H1 (cell line): ENCODE data around the gene IKZF3. TPM values are rescaled to one million over a fixed set of nuclear protein-coding genes. Genes with fewer than 3 reads are reported as not detected.

ENCODE experiments used
- CTCF ChIA-PET: fragments of 300-600 bp; sonication (Branson Sonifier 250); formaldehyde crosslinking; loops from one replicate; lab custom pipeline; 2021; ENCODE audit not compliant: partially characterized antibody; lab: Charles Lee
- POLR2A ChIA-PET: fragments of 300-600 bp; sonication (Branson Sonifier 250); formaldehyde crosslinking; loops from one replicate; lab custom pipeline; 2021; ENCODE audit warnings: inconsistent platforms; ENCODE audit not compliant: partially characterized antibody; lab: Charles Lee
- DNase-seq, 2 experiments: peaks; one replicate each; pipeline versions ENCODE4 v3.0.0 to v3.0.0-alpha.2; 2010 to 2022; ENCODE audit warnings: low spot score in 2 of 2, low read depth in 1 of 2, mixed read lengths in 1 of 2
- FAIRE-seq: peaks from 2 replicates; lab custom pipeline; 2011; peaks lifted over from hg19 to GRCh38; lab: Jason Lieb, UNC
- H2AFZ ChIP-seq: 2 replicates; pipeline ENCODE4 v1.8.1; 2012; ENCODE audit warnings: low read length, inconsistent platforms
- H2AK5ac ChIP-seq: 2 replicates; pipeline ENCODE4 v1.6.1; 2013; ENCODE audit warnings: low read depth, low read length
- H2BK120ac ChIP-seq: replicated peaks from 2 replicates; pipeline ENCODE3; 2013; ENCODE audit warnings: low read depth, low read length, inconsistent platforms
- H2BK12ac ChIP-seq: 2 replicates; pipeline ENCODE4 v1.6.1; 2013; ENCODE audit warnings: low read depth, low read length
- H2BK15ac ChIP-seq: 2 replicates; pipeline ENCODE4 v1.6.1; 2013; ENCODE audit warnings: low read length
- H2BK20ac ChIP-seq: 2 replicates; pipeline ENCODE4 v1.6.1; 2013; ENCODE audit warnings: low read length
- H2BK5ac ChIP-seq: 2 replicates; pipeline ENCODE4 v1.6.1; 2013; ENCODE audit warnings: low read depth, low read length
- H3K14ac ChIP-seq: 2 replicates; pipeline ENCODE4 v1.6.1; 2013; ENCODE audit warnings: inconsistent platforms; ENCODE audit not compliant: insufficient read length
- H3K18ac ChIP-seq: 2 replicates; pipeline ENCODE4 v1.6.1; 2013; ENCODE audit warnings: low read length; ENCODE audit errors: extremely low read depth
- H3K23ac ChIP-seq: 2 replicates; pipeline ENCODE4 v1.6.1; 2013; ENCODE audit warnings: inconsistent platforms; ENCODE audit not compliant: insufficient read length
- H3K23me2 ChIP-seq: 2 replicates; pipeline ENCODE4 v1.6.1; 2013; ENCODE audit warnings: low read depth, low read length
- H3K27ac ChIP-seq: 2 replicates; pipeline ENCODE4 v1.6.1; 2011; ENCODE audit warnings: low read depth, low read length, inconsistent platforms
- H3K27me3 ChIP-seq, 4 experiments: replicated peaks in 1 of 4; 1 replicate in 1 of 4; 2 replicates in 3 of 4; pipeline versions ENCODE4 v1.6.1 to v1.8.1; 2011 to 2013; ENCODE audit warnings: low read length in 3 of 4, mild to moderate bottlenecking in 3 of 4, inconsistent platforms in 2 of 4, mixed read lengths in 2 of 4, moderate library complexity in 1 of 4; ENCODE audit not compliant: control insufficient read depth in 3 of 4, insufficient read depth in 3 of 4; ENCODE audit errors: extremely low read depth in 1 of 4
- H3K36me3 ChIP-seq, 4 experiments: 2 replicates each; pipeline versions ENCODE4 v1.6.1 to v1.8.1; 2011 to 2013; ENCODE audit warnings: mild to moderate bottlenecking in 4 of 4, low read length in 3 of 4, moderate library complexity in 2 of 4, control low read depth in 1 of 4, inconsistent platforms in 1 of 4; ENCODE audit not compliant: insufficient read depth in 4 of 4, control insufficient read depth in 2 of 4
- H3K4ac ChIP-seq: replicated peaks from 2 replicates; pipeline ENCODE3; 2013; ENCODE audit warnings: low read length, low read depth, mixed read lengths, inconsistent platforms; ENCODE audit not compliant: insufficient read length
- H3K4me1 ChIP-seq, 4 experiments: replicated peaks in 1 of 4; 1 replicate in 1 of 4; 2 replicates in 3 of 4; pipeline versions ENCODE4 v1.6.1 to v1.8.1; 2011 to 2013; ENCODE audit warnings: low read length in 3 of 4, inconsistent platforms in 2 of 4, mixed read lengths in 1 of 4; ENCODE audit not compliant: insufficient read depth in 4 of 4, control insufficient read depth in 3 of 4
- H3K4me2 ChIP-seq, 2 experiments: 2 replicates each; pipeline versions ENCODE4 v1.6.1 to v1.8.1; 2011 to 2013; ENCODE audit warnings: low read depth in 2 of 2, low read length in 2 of 2, control low read depth in 1 of 2, inconsistent platforms in 1 of 2, mild to moderate bottlenecking in 1 of 2; ENCODE audit not compliant: insufficient read depth in 1 of 2
- H3K4me3 ChIP-seq, 4 experiments: fragments of 200-600, 300-600 bp in 1 of 4; sonication (generic), shearing (Covaris generic), sonication (Bioruptor Twin) in 1 of 4; 2 replicates each; pipeline versions ENCODE4 v1.5.1 to v1.8.1; 2011 to 2016; ENCODE audit warnings: low read length in 4 of 4, low read depth in 3 of 4, control low read depth in 2 of 4, inconsistent platforms in 2 of 4, mild to moderate bottlenecking in 2 of 4, mixed read lengths in 1 of 4, moderate library complexity in 1 of 4; ENCODE audit not compliant: insufficient read depth in 2 of 4; ENCODE audit errors: extremely low read depth in 1 of 4
- H3K56ac ChIP-seq: replicated peaks from 2 replicates; pipeline ENCODE3; 2013; ENCODE audit warnings: low read depth, mild to moderate bottlenecking, mixed read lengths, low read length, inconsistent platforms; ENCODE audit not compliant: insufficient read length
- H3K79me1 ChIP-seq: 2 replicates; pipeline ENCODE4 v1.6.1; 2013; ENCODE audit warnings: low read depth, low read length, control low read depth
- H3K79me2 ChIP-seq, 2 experiments: 2 replicates each; pipeline versions ENCODE4 v1.6.1 to v1.8.1; 2012 to 2013; ENCODE audit warnings: low read length in 2 of 2, mild to moderate bottlenecking in 2 of 2, inconsistent platforms in 1 of 2; ENCODE audit not compliant: insufficient read depth in 2 of 2, control insufficient read depth in 1 of 2
- H3K9ac ChIP-seq, 4 experiments: replicated peaks in 1 of 4; 1 replicate in 1 of 4; 2 replicates in 3 of 4; pipeline versions ENCODE4 v1.6.1 to v1.8.1; 2011 to 2013; ENCODE audit warnings: low read depth in 3 of 4, low read length in 3 of 4, control low read depth in 2 of 4, mild to moderate bottlenecking in 2 of 4, moderate library complexity in 2 of 4, inconsistent platforms in 1 of 4; ENCODE audit errors: extremely low read depth in 1 of 4
- H3K9me3 ChIP-seq, 2 experiments: 2 replicates each; pipeline versions ENCODE4 v1.6.1 to v1.8.1; 2012 to 2013; ENCODE audit warnings: mild to moderate bottlenecking in 2 of 2, moderate library complexity in 2 of 2, control low read depth in 1 of 2, inconsistent platforms in 1 of 2, low read depth in 1 of 2, low read length in 1 of 2, mixed read lengths in 1 of 2; ENCODE audit not compliant: insufficient read depth in 2 of 2
- H4K20me1 ChIP-seq, 2 experiments: replicated peaks in 1 of 2; 2 replicates each; pipeline versions ENCODE3 to v1.8.1; 2011 to 2013; ENCODE audit warnings: inconsistent platforms in 2 of 2, low read length in 2 of 2, mild to moderate bottlenecking in 1 of 2; ENCODE audit not compliant: insufficient read depth in 2 of 2, control insufficient read depth in 1 of 2
- H4K5ac ChIP-seq: 2 replicates; pipeline ENCODE4 v1.6.1; 2013; ENCODE audit warnings: low read length, low read depth, mixed read lengths, inconsistent platforms; ENCODE audit not compliant: insufficient read length
- H4K8ac ChIP-seq: 2 replicates; pipeline ENCODE4 v1.8.0; 2013; ENCODE audit warnings: mild to moderate bottlenecking, moderate library complexity, low read length, inconsistent platforms; ENCODE audit not compliant: insufficient read depth; ENCODE audit errors: extremely low read depth
- H4K91ac ChIP-seq: replicated peaks from 2 replicates; pipeline ENCODE3; 2013; ENCODE audit warnings: low read length, mixed read lengths, inconsistent platforms; ENCODE audit not compliant: insufficient read length
- ASH2L ChIP-seq: fragments of 200-600, 300-600 bp; sonication (generic); IDR thresholded peaks from one replicate; pipeline ENCODE4 v1.7.1; 2017; ENCODE audit warnings: low read length
- BRCA1 ChIP-seq: IDR thresholded peaks from 2 replicates; pipeline ENCODE4 v1.6.1; 2012; ENCODE audit warnings: low read depth, low read length, improper control_type of control experiment
- CEBPB ChIP-seq: IDR thresholded peaks from 2 replicates; pipeline ENCODE4 v1.6.1; 2012; ENCODE audit warnings: low read depth, low read length
- CREB1 ChIP-seq: IDR thresholded peaks from 2 replicates; pipeline ENCODE4 v1.6.1; 2012; ENCODE audit warnings: inconsistent platforms
- KDM4A ChIP-seq: IDR thresholded peaks from one replicate; pipeline ENCODE4 v1.7.1; 2012; ENCODE audit warnings: low read depth, mild to moderate bottlenecking, moderate library complexity, low read length, inconsistent platforms; ENCODE audit not compliant: severe bottlenecking
- NANOG ChIP-seq: IDR thresholded peaks from 2 replicates; pipeline ENCODE4 v1.6.1; 2011; ENCODE audit warnings: low read length, low read depth, mild to moderate bottlenecking, inconsistent platforms; ENCODE audit not compliant: insufficient read depth, poor library complexity, severe bottlenecking
- NRF1 ChIP-seq: IDR thresholded peaks from 2 replicates; pipeline ENCODE4 v1.6.1; 2011; ENCODE audit warnings: mild to moderate bottlenecking, low read depth, low read length, improper control_type of control experiment
- POU5F1 ChIP-seq: IDR thresholded peaks from 2 replicates; pipeline ENCODE4 v1.6.1; 2011; ENCODE audit warnings: low read depth, mild to moderate bottlenecking, low read length, moderate library complexity
- RAD21 ChIP-seq, 2 experiments: IDR thresholded peaks in 1 of 2; conservative IDR thresholded peaks in 1 of 2; 2 replicates each; pipeline ENCODE4 v1.6.1; 2011; ENCODE audit warnings: low read depth in 2 of 2, low read length in 2 of 2, improper control_type of control experiment in 1 of 2, inconsistent platforms in 1 of 2, mild to moderate bottlenecking in 1 of 2, moderate library complexity in 1 of 2
- RBBP5 ChIP-seq: IDR thresholded peaks from 2 replicates; pipeline ENCODE4 v1.7.1; 2012; ENCODE audit warnings: low read depth, mild to moderate bottlenecking, inconsistent platforms, low read length, moderate library complexity, borderline replicate concordance
- RFX5 ChIP-seq: IDR thresholded peaks from 2 replicates; pipeline ENCODE4 v1.6.1; 2011; ENCODE audit warnings: low read depth, low read length, improper control_type of control experiment, borderline replicate concordance
- SIN3A ChIP-seq, 2 experiments: IDR thresholded peaks in 1 of 2; conservative IDR thresholded peaks in 1 of 2; 2 replicates each; pipeline ENCODE4 v1.6.1; 2011 to 2012; ENCODE audit warnings: low read length in 2 of 2, improper control_type of control experiment in 1 of 2, low read depth in 1 of 2, mild to moderate bottlenecking in 1 of 2
- USF2 ChIP-seq: IDR thresholded peaks from 2 replicates; pipeline ENCODE4 v1.6.1; 2011; ENCODE audit warnings: low read length, improper control_type of control experiment
- polyA plus RNA-seq, 7 experiments: library from polyadenylated mRNA; depleted of rRNA in 3 of 7; stranded (reverse) in 5 of 7; unstranded in 2 of 7; fragments of >200 nt in 5 of 7; fragments of 200-250 nt in 2 of 7; gene quantifications; 1 replicate in 5 of 7; 2 replicates in 1 of 7; 4 replicates in 1 of 7; pipeline versions ENCODE4 v1.2.1 to v1.2.3, GENCODE V29; 2011 to 2013; ENCODE audit warnings: missing spikeins in 2 of 7, mixed read lengths in 2 of 7
- total RNA-seq: library from RNA; stranded (reverse); fragmentation: NEBNext Ultra II Directional; extraction: Animal tissue kit (Norgen Biotek cat#: 25700); gene quantifications from 2 replicates; pipeline ENCODE4 v1.2.1, GENCODE V29; 2021

Gene IKZF3
- total and polyA plus RNA-seq, 2 of the 8 experiments (the other 6 are each of a cell fraction or from before 2014, with no cell fraction given) = 0.23 to 0.56 TPM

GRCh38 chr17:39887078-39887477 lies 23.0 kb upstream of the IKZF3 start:
- Histone ChIP-seq H3K79me2 (no peaks in the 10 kb centered on the region), H3K4ac (no peak overlapping the region), H4K8ac (no peak overlapping the region), H3K9ac (no peak overlapping the region), H3K27ac (no peak overlapping the region), H2BK120ac (no peak overlapping the region), H3K79me1 (no peaks in the 10 kb centered on the region), H3K27me3 (no peaks in the 10 kb centered on the region), H3K4me3 (no peak overlapping the region), H3K23ac (no peak overlapping the region), H3K14ac (no peak overlapping the region), H4K5ac (no peak overlapping the region), H2BK12ac (no peak overlapping the region), H3K4me2 (no peak overlapping the region), H3K18ac (no peak overlapping the region), H2BK5ac (no peak overlapping the region), H4K20me1 (no peaks in the 10 kb centered on the region), H2BK15ac (no peak overlapping the region), H2AFZ (no peak overlapping the region), H3K56ac (no peak overlapping the region), H2BK20ac (no peak overlapping the region), H3K9me3 (no peaks in the 10 kb centered on the region), H3K23me2 (no peaks in the 10 kb centered on the region), H2AK5ac (no peak overlapping the region), H3K4me1 (no peaks in the 10 kb centered on the region), H4K91ac (no peak overlapping the region), H3K36me3 (no peaks in the 10 kb centered on the region)
- CTCF ChIA-PET = interaction anchor here (0.7 kb wide), 1 partner anchor 247 kb away, joined by 3 read pairs; no protein-coding TSS in a partner anchor
- POLR2A ChIA-PET = no interaction called here
- FAIRE-seq (no peak), DNase-seq (no peak)
- TF ChIP-seq KDM4A = no peak
- TF ChIP-seq NRF1 = no peak
- TF ChIP-seq USF2 = no peak
- no peak for TF ChIP-seq POU5F1
- TF ChIP-seq CEBPB = no peak
- no peak for TF ChIP-seq CREB1
- no peak for TF ChIP-seq NANOG
- TF ChIP-seq RFX5 = no peak
- no peak for TF ChIP-seq ASH2L
- TF ChIP-seq BRCA1 = no peak
- no peak for TF ChIP-seq SIN3A (conservative IDR thresholded peaks at IDR 0.05 in 1 of 2, IDR thresholded peaks at IDR 0.05 in 1 of 2; ENCODE audit: low read depth in 1 of 2, low read length in 2 of 2)
- no peak for TF ChIP-seq RAD21 (IDR thresholded peaks at IDR 0.05 in 1 of 2, conservative IDR thresholded peaks at IDR 0.05 in 1 of 2; ENCODE audit: low read depth in 2 of 2, low read length in 2 of 2)
- no peak for TF ChIP-seq RBBP5
